ENCODE measurements around the gene PROX1.

PROX1 gene

DNA sequence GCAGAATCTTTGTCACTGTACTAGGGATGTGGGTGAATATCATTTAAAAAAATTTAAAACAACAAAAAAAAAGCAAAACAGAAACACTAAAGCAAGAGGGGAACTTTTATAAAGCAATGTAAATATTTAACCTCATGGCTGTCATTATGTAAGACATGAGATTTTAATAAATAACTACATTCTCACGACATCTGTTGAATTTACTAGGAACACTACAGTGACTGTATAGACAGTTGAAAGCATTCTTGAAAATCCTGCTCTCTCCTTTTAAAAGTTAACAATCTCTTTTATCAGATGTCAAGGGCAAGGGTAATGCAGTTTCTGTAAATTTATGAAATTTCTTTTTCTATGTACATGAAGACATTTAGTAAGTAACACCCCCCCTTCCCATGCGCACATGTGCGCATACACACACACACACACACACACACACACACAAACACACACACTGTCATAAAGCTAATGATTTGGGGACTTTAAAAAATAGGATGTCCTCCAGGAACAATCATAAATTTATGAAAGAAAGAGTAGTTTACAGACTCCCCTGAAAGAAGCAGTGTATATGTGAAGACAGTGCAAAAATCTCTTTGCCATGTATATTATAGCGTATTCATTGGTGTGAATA, 51.7 kb downstream of the PROX1 start:
- H3K27ac ChIP-seq (replicated peaks): no peak overlapping the region
- H3K4me3 ChIP-seq (replicated peaks; ENCODE audit: insufficient read depth, low read length): no peak overlapping the region
- TF ChIP-seq, protein P1, sequence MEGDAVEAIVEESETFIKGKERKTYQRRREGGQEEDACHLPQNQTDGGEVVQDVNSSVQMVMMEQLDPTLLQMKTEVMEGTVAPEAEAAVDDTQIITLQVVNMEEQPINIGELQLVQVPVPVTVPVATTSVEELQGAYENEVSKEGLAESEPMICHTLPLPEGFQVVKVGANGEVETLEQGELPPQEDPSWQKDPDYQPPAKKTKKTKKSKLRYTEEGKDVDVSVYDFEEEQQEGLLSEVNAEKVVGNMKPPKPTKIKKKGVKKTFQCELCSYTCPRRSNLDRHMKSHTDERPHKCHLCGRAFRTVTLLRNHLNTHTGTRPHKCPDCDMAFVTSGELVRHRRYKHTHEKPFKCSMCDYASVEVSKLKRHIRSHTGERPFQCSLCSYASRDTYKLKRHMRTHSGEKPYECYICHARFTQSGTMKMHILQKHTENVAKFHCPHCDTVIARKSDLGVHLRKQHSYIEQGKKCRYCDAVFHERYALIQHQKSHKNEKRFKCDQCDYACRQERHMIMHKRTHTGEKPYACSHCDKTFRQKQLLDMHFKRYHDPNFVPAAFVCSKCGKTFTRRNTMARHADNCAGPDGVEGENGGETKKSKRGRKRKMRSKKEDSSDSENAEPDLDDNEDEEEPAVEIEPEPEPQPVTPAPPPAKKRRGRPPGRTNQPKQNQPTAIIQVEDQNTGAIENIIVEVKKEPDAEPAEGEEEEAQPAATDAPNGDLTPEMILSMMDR (IDR thresholded peaks at IDR 0.05; ENCODE audit: insufficient read depth, low read length): no peak
- TF ChIP-seq GABPA (IDR thresholded peaks at IDR 0.05; ENCODE audit: low read depth): no peak
- no peak for TF ChIP-seq SPI1 (IDR thresholded peaks at IDR 0.05; ENCODE audit: borderline replicate concordance, low read depth)
- TF ChIP-seq, protein P2, sequence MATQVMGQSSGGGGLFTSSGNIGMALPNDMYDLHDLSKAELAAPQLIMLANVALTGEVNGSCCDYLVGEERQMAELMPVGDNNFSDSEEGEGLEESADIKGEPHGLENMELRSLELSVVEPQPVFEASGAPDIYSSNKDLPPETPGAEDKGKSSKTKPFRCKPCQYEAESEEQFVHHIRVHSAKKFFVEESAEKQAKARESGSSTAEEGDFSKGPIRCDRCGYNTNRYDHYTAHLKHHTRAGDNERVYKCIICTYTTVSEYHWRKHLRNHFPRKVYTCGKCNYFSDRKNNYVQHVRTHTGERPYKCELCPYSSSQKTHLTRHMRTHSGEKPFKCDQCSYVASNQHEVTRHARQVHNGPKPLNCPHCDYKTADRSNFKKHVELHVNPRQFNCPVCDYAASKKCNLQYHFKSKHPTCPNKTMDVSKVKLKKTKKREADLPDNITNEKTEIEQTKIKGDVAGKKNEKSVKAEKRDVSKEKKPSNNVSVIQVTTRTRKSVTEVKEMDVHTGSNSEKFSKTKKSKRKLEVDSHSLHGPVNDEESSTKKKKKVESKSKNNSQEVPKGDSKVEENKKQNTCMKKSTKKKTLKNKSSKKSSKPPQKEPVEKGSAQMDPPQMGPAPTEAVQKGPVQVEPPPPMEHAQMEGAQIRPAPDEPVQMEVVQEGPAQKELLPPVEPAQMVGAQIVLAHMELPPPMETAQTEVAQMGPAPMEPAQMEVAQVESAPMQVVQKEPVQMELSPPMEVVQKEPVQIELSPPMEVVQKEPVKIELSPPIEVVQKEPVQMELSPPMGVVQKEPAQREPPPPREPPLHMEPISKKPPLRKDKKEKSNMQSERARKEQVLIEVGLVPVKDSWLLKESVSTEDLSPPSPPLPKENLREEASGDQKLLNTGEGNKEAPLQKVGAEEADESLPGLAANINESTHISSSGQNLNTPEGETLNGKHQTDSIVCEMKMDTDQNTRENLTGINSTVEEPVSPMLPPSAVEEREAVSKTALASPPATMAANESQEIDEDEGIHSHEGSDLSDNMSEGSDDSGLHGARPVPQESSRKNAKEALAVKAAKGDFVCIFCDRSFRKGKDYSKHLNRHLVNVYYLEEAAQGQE (IDR thresholded peaks at IDR 0.05; ENCODE audit: insufficient replicate concordance, low read depth): no peak
- TF ChIP-seq POLR2AphosphoS5 (IDR thresholded peaks at IDR 0.05; ENCODE audit: low read depth): no peak
- no peaks in the 10 kb centered on the region for H3K27me3 ChIP-seq (ENCODE audit: insufficient read depth, poor library complexity, severe bottlenecking)
- DNase-seq (ENCODE audit: low read depth in 1 of 2, low spot score in 1 of 2): no peak

DNA sequence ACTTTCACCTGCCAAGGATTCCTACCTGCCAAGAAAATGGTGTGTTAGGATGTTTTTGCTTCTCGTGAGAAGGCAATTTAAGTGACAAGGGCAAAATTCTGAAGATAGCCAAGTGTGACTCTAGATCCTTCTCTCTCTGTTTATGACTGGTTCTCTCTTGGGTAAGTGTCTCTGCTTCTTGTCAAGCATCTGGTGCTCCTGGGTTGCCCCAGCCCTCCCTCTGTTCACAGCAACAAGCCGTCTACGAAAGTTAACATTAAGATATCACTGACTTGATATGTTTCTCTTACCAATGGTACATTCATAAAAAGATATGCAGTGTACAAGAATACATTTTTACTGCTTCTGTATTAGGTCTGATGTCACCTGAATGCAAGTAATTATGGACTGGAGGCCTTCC, 55.4 kb downstream of the PROX1 start:
- DNase-seq (ENCODE audit: low read depth in 1 of 2, low spot score in 1 of 2): no peak
- Histone ChIP-seq H3K27ac (replicated peaks) (no peak overlapping the region), H3K27me3 (ENCODE audit: insufficient read depth, poor library complexity, severe bottlenecking) (no peaks in the 10 kb centered on the region), H3K4me3 (replicated peaks; ENCODE audit: insufficient read depth, low read length) (no peak overlapping the region)
- TF ChIP-seq, protein P1 (IDR thresholded peaks at IDR 0.05; ENCODE audit: insufficient read depth, low read length): no peak
- TF ChIP-seq POLR2AphosphoS5 (IDR thresholded peaks at IDR 0.05; ENCODE audit: low read depth): no peak

DNA sequence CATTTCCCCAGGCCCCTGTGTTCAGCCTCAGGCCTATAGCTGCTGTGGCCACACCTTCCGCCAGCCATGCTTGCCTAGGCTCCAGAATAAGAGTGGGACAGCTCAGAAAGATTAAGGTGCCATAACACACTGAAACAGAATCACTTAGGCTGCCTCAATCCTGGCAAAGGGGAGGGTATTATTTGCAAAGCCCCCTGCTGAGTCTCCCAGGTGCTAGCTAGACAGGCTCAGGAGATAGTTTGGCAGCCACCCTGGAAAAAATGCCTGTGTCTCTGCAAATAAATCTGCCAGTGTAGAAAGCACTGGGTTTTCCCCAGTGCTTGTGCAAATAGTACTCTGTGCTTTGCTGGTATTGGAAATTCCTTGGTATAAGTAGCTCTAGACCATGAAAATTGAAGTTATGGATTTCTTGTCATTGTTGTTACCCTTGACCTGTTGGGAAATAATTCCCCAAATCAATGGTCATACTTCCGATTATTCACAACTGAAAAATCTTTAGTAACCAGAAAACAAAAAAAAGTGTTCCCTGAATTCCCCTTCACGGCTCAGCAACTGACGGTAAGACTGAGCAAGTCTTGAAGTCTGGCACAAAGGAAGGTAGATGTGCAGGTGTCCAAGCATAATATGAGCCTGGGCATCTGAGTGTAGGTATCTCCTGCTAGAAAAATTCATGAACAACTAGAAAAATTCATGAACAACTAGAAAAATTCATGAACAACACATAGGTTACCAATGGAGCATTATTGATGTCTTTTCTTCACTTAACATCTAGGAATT, 56.9 kb downstream of the PROX1 start:
- no peaks in the 10 kb centered on the region for H3K27me3 ChIP-seq (ENCODE audit: insufficient read depth, poor library complexity, severe bottlenecking)
- DNase-seq (ENCODE audit: low read depth in 1 of 2, low spot score in 1 of 2): no peak
- H3K4me3 ChIP-seq (replicated peaks; ENCODE audit: insufficient read depth, low read length): no peak overlapping the region
- TF ChIP-seq SPI1 (IDR thresholded peaks at IDR 0.05; ENCODE audit: borderline replicate concordance, low read depth): no peak
- no peak for TF ChIP-seq POLR2AphosphoS5 (IDR thresholded peaks at IDR 0.05; ENCODE audit: low read depth)
- TF ChIP-seq, protein P2 (IDR thresholded peaks at IDR 0.05; ENCODE audit: insufficient replicate concordance, low read depth): no peak
- TF ChIP-seq, protein P1 (IDR thresholded peaks at IDR 0.05; ENCODE audit: insufficient read depth, low read length): no peak
- no peak for TF ChIP-seq GABPA (IDR thresholded peaks at IDR 0.05; ENCODE audit: low read depth)
- H3K27ac ChIP-seq (replicated peaks): no peak overlapping the region
